Neural cell (in vitro differentiated cells): Measurements from ENCODE around the gene ZNF33A. TPM values are rescaled to one million over a fixed set of nuclear protein-coding genes. Genes with fewer than 3 reads are reported as not detected.
A peak's percentile ranks its signal among the peaks of the same experiment; 100 is the strongest.
"Not testable (repeated sequence)": the region's sequence is repeated elsewhere in the genome, so short reads cannot be mapped to it uniquely, and the experiment has no call there.

Experiments
- H2AFZ ChIP-seq: fragments of 200-600, 300-800 bp; sonication (generic), shearing (Covaris generic); 2 replicates; pipeline ENCODE4 v1.6.0; 2014; ENCODE audit warnings: low read depth, mild to moderate bottlenecking, antibody characterized with exemption, low read length, moderate library complexity
- H3F3A ChIP-seq: fragments of 200-600 bp; shearing (Covaris generic); 2 replicates; pipeline ENCODE4 v1.6.1; 2016; ENCODE audit warnings: mild to moderate bottlenecking, moderate library complexity, mixed read lengths, antibody characterized with exemption, low read length; ENCODE audit not compliant: insufficient read depth, poor library complexity, severe bottlenecking
- H3K27ac ChIP-seq: fragments of 200-600, 300-800 bp; sonication (generic), shearing (Covaris generic); 2 replicates; pipeline ENCODE4 v1.5.1; 2014; ENCODE audit warnings: mild to moderate bottlenecking, low read length, moderate library complexity
- H3K27me3 ChIP-seq: fragments of 300-800, 200-600 bp; sonication (generic), shearing (Covaris generic); 2 replicates; pipeline ENCODE4 v1.6.0; 2014; ENCODE audit warnings: mild to moderate bottlenecking, low read depth, low read length, moderate library complexity; ENCODE audit not compliant: insufficient read depth
- H3K36me3 ChIP-seq: fragments of 300-800, 200-600 bp; sonication (generic), shearing (Covaris generic); 2 replicates; pipeline ENCODE4 v1.5.1; 2014; ENCODE audit warnings: mild to moderate bottlenecking, antibody characterized with exemption, low read length, moderate library complexity; ENCODE audit not compliant: insufficient read depth
- H3K4me2 ChIP-seq: fragments of 300-800, 200-600 bp; sonication (generic), shearing (Covaris generic); 2 replicates; pipeline ENCODE4 v1.6.0; 2014; ENCODE audit warnings: mild to moderate bottlenecking, low read length
- H3K4me3 ChIP-seq: fragments of 300-800, 200-600 bp; sonication (generic), shearing (Covaris generic); 2 replicates; pipeline ENCODE4 v1.5.1; 2014; ENCODE audit warnings: mild to moderate bottlenecking, low read length, moderate library complexity
- H3K79me2 ChIP-seq: fragments of 200-600 bp; shearing (Covaris generic); replicated peaks from 2 replicates; pipeline ENCODE4 v1.6.0; 2014; ENCODE audit warnings: mild to moderate bottlenecking, low read length, moderate library complexity; ENCODE audit not compliant: insufficient read depth
- H3K9ac ChIP-seq: fragments of 300-800, 200-600 bp; sonication (generic), shearing (Covaris generic); 2 replicates; pipeline ENCODE4 v1.6.1; 2016; ENCODE audit warnings: mild to moderate bottlenecking, low read length, mixed read lengths
- H3K9me2 ChIP-seq: fragments of 200-600 bp; shearing (Covaris generic); 2 replicates; pipeline ENCODE4 v1.6.1; 2016; ENCODE audit warnings: mild to moderate bottlenecking, low read length, mixed read lengths; ENCODE audit not compliant: insufficient read depth
- H3K9me3 ChIP-seq: fragments of 200-600, 300-800 bp; sonication (generic), shearing (Covaris generic); 2 replicates; pipeline ENCODE4 v1.6.1; 2016; ENCODE audit warnings: mild to moderate bottlenecking, mixed run types, low read length, moderate library complexity, mixed read lengths
- H4K20me1 ChIP-seq: fragments of 200-600 bp; shearing (Covaris generic); 2 replicates; pipeline ENCODE4 v1.6.1; 2016; ENCODE audit warnings: mild to moderate bottlenecking, mixed run types; ENCODE audit not compliant: insufficient read depth
- EP300 ChIP-seq: fragments of 450-650 bp; conservative IDR thresholded peaks from 2 replicates; pipeline ENCODE4 v1.6.1; 2014; ENCODE audit warnings: antibody characterized with exemption, mild to moderate bottlenecking, moderate library complexity; ENCODE audit not compliant: poor library complexity, severe bottlenecking
- EZH2 ChIP-seq: fragments of 200-600, 300-800 bp; shearing (Covaris generic), sonication (generic); IDR thresholded peaks from 2 replicates; pipeline ENCODE4 v1.6.1; 2014; ENCODE audit warnings: antibody characterized with exemption, low read length, borderline replicate concordance, mild to moderate bottlenecking; ENCODE audit not compliant: insufficient read depth, poor library complexity, severe bottlenecking
- MXI1 ChIP-seq: fragments of 450-650 bp; conservative IDR thresholded peaks from 2 replicates; pipeline ENCODE4 v1.6.1; 2014; ENCODE audit warnings: antibody characterized with exemption, mild to moderate bottlenecking; ENCODE audit not compliant: poor library complexity, severe bottlenecking
- POLR2AphosphoS5 ChIP-seq: IDR thresholded peaks from 2 replicates; pipeline ENCODE4 v1.6.1; 2012
- RAD21 ChIP-seq: fragments of 450-650 bp; conservative IDR thresholded peaks from 2 replicates; pipeline ENCODE4 v1.6.1; 2014; ENCODE audit warnings: antibody characterized with exemption, mild to moderate bottlenecking, moderate library complexity
- REST ChIP-seq: IDR thresholded peaks from 2 replicates; pipeline ENCODE4 v1.6.1; 2012; ENCODE audit warnings: borderline replicate concordance
- SMC3 ChIP-seq: fragments of 450-650 bp; conservative IDR thresholded peaks from 2 replicates; pipeline ENCODE4 v1.6.1; 2014; ENCODE audit warnings: antibody characterized with exemption, mild to moderate bottlenecking, moderate library complexity; ENCODE audit not compliant: poor library complexity
- TAF1 ChIP-seq: IDR thresholded peaks from 2 replicates; pipeline ENCODE4 v1.6.1; 2012; ENCODE audit warnings: low read depth
- polyA plus RNA-seq: library from polyadenylated mRNA; depleted of rRNA; stranded (reverse); fragments of >200 nt; gene quantifications from 2 replicates; pipeline ENCODE4 v1.2.3, GENCODE V29; 2014
- TF ChIP-seq, protein P1 (sequence below): fragments of 450-650 bp; IDR thresholded peaks from 2 replicates; pipeline ENCODE4 v1.5.1; 2014; ENCODE audit warnings: antibody characterized with exemption, mild to moderate bottlenecking, moderate library complexity; ENCODE audit not compliant: poor library complexity, severe bottlenecking

Gene ZNF33A
- polyA plus RNA-seq, 1 donor from 2014 or later = 55.5 TPM

- no peaks in the 10 kb centered on the region for H3K36me3 ChIP-seq
- no peak overlapping the region for H3K4me3 ChIP-seq
- no peaks in the 10 kb centered on the region for H3K9me2 ChIP-seq
- peaks cover 8% of the 10 kb centered on the region for H3K9me3 ChIP-seq
- no peak for TF ChIP-seq REST
- TF ChIP-seq POLR2AphosphoS5 = no peak
- TF ChIP-seq MXI1 = no peak
- TF ChIP-seq RAD21 = no peak
- TF ChIP-seq EP300 = no peak
- no peak for TF ChIP-seq TAF1
- TF ChIP-seq, protein P1, sequence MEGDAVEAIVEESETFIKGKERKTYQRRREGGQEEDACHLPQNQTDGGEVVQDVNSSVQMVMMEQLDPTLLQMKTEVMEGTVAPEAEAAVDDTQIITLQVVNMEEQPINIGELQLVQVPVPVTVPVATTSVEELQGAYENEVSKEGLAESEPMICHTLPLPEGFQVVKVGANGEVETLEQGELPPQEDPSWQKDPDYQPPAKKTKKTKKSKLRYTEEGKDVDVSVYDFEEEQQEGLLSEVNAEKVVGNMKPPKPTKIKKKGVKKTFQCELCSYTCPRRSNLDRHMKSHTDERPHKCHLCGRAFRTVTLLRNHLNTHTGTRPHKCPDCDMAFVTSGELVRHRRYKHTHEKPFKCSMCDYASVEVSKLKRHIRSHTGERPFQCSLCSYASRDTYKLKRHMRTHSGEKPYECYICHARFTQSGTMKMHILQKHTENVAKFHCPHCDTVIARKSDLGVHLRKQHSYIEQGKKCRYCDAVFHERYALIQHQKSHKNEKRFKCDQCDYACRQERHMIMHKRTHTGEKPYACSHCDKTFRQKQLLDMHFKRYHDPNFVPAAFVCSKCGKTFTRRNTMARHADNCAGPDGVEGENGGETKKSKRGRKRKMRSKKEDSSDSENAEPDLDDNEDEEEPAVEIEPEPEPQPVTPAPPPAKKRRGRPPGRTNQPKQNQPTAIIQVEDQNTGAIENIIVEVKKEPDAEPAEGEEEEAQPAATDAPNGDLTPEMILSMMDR = no peak
- TF ChIP-seq SMC3 = no peak
- TF ChIP-seq EZH2 = no peak
- no peaks in the 10 kb centered on the region for H3K27me3 ChIP-seq
- no peaks in the 10 kb centered on the region for H4K20me1 ChIP-seq
- H3F3A ChIP-seq = no peaks in the 10 kb centered on the region
- no peak overlapping the region for H3K4me2 ChIP-seq
- no peak overlapping the region for H3K27ac ChIP-seq
- no peaks in the 10 kb centered on the region for H3K79me2 ChIP-seq
- H2AFZ ChIP-seq = no peak overlapping the region
- H3K9ac ChIP-seq = no peak overlapping the region
Measured at GRCh38 chr10:38072552-38072951, 62.1 kb downstream of the ZNF33A start.

GRCh38 chr10:38076687-38077086 lies 66.2 kb downstream of the ZNF33A start:
- H3K36me3 ChIP-seq = no peaks in the 10 kb centered on the region
- no peak overlapping the region for H3K4me2 ChIP-seq
- H3K79me2 ChIP-seq = no peaks in the 10 kb centered on the region
- no peak overlapping the region for H3K27ac ChIP-seq
- H3K9ac ChIP-seq = no peak overlapping the region
- no peaks in the 10 kb centered on the region for H3F3A ChIP-seq
- no peak overlapping the region for H2AFZ ChIP-seq
- H3K9me2 ChIP-seq = no peaks in the 10 kb centered on the region
- no peaks in the 10 kb centered on the region for H4K20me1 ChIP-seq
- peaks cover 8% of the 10 kb centered on the region for H3K9me3 ChIP-seq
- TF ChIP-seq, protein P1 = no peak
- TF ChIP-seq EZH2 (no peak), REST (no peak), EP300 (no peak), MXI1 (no peak)
- H3K4me3 ChIP-seq = no peak overlapping the region
- no peaks in the 10 kb centered on the region for H3K27me3 ChIP-seq

- H3K79me2 ChIP-seq, H3K9me3 ChIP-seq, H4K20me1 ChIP-seq, H3K36me3 ChIP-seq, H3K9ac ChIP-seq, H3F3A ChIP-seq, H3K9me2 ChIP-seq, H3K4me2 ChIP-seq, H3K27ac ChIP-seq, H3K27me3 ChIP-seq: not testable (repeated sequence)
- Histone ChIP-seq H3K4me3 (peak overlapping the region; percentile 70), H2AFZ (peak overlapping the region; percentile 63)
Measured at GRCh38 chr10:38093318-38093717, 82.8 kb downstream of the ZNF33A start.
